ENCODE data around the gene CCDC71. TPM values are rescaled to one million over a fixed set of nuclear protein-coding genes. Genes with fewer than 3 reads are reported as not detected.

The CCDC71 gene
- total RNA-seq, 4 donors from 2014 or later: 15.6 to 31.2 (median 25.3) TPM

GRCh38 chr3:49131040-49131439, 35.1 kb downstream of the CCDC71 start:
- 73% methylated on average over 3 of the region's 12 CpGs; no CpG with 5 or more reads in 1 of the 2 donors for WGBS, 2 donors (ENCODE audit: low coverage in 1 of 2)
- Histone ChIP-seq H3K27ac (peak overlapping the region in 3 of 4 donors; percentile 90 to 95 (median 91)), H3K36me3 (peaks cover 0 to 55% of the 10 kb centered on the region in 2 donors), H3K9me3 (no peaks in the 10 kb centered on the region), H3K27me3 (no peaks in the 10 kb centered on the region), H3K4me3 (peak overlapping the region in 1 of 2 donors; percentile 78), H3K4me1 (peaks cover 0 to 51% (median 27%) of the 10 kb centered on the region in 3 donors)
- no peak for ATAC-seq
- TF ChIP-seq CTCF (IDR thresholded peaks at IDR 0.05): no peak
- no peak for TF ChIP-seq POLR2AphosphoS5 (IDR thresholded peaks at IDR 0.05)
- no peak for TF ChIP-seq POLR2A (IDR thresholded peaks at IDR 0.05)
- no peak for TF ChIP-seq EP300 (IDR thresholded peaks at IDR 0.05)

GRCh38 chr3:49124991-49125670, 41.0 kb downstream of the CCDC71 start:
- Histone ChIP-seq H3K27ac (peak overlapping the region in 1 of 4 donors; percentile 5), H3K4me3 (no peak overlapping the region), H3K4me1 (peaks cover 0 to 25% (median 5%) of the 10 kb centered on the region in 3 donors), H3K9me3 (no peaks in the 10 kb centered on the region), H3K27me3 (no peaks in the 10 kb centered on the region), H3K36me3 (peaks cover 0 to 92% of the 10 kb centered on the region in 2 donors)
- WGBS, 2 donors (ENCODE audit: low coverage in 1 of 2): 100% methylated on average over 2 of the region's 14 CpGs; no CpG with 5 or more reads in 1 of the 2 donors
- no peak for TF ChIP-seq POLR2A (IDR thresholded peaks at IDR 0.05)
- TF ChIP-seq CTCF (IDR thresholded peaks at IDR 0.05): no peak
- no peak for TF ChIP-seq POLR2AphosphoS5 (IDR thresholded peaks at IDR 0.05)
- TF ChIP-seq EP300 (IDR thresholded peaks at IDR 0.05): no peak
- no peak for ATAC-seq

- WGBS, 2 donors (ENCODE audit: low coverage in 1 of 2): 100% methylated on average over 2 of the region's 7 CpGs; no CpG with 5 or more reads in 1 of the 2 donors
- peaks cover 0 to 25% (median 9%) of the 10 kb centered on the region in 3 donors for H3K4me1 ChIP-seq
- H3K4me3 ChIP-seq: no peak overlapping the region
- no peak overlapping the region for H3K27ac ChIP-seq
- TF ChIP-seq CTCF (IDR thresholded peaks at IDR 0.05): no peak
- peaks cover 0 to 83% of the 10 kb centered on the region in 2 donors for H3K36me3 ChIP-seq
- no peak for ATAC-seq
- no peaks in the 10 kb centered on the region for H3K9me3 ChIP-seq
- no peaks in the 10 kb centered on the region for H3K27me3 ChIP-seq
These were observed 41.9 kb downstream of the CCDC71 start for GRCh38 chr3:49124203-49124602.

- Histone ChIP-seq H3K4me1 (peaks cover 0 to 25% (median 13%) of the 10 kb centered on the region in 3 donors), H3K27ac (no peak overlapping the region), H3K4me3 (no peak overlapping the region), H3K36me3 (peaks cover 0 to 83% of the 10 kb centered on the region in 2 donors), H3K9me3 (no peaks in the 10 kb centered on the region), H3K27me3 (no peaks in the 10 kb centered on the region)
- WGBS, 2 donors (ENCODE audit: low coverage in 1 of 2): 80% methylated on average over 1 of the region's 17 CpGs; no CpG with 5 or more reads in 1 of the 2 donors
- no peak for ATAC-seq
- TF ChIP-seq POLR2AphosphoS5 (IDR thresholded peaks at IDR 0.05) (no peak), CTCF (IDR thresholded peaks at IDR 0.05) (no peak), POLR2A (IDR thresholded peaks at IDR 0.05) (no peak), EP300 (IDR thresholded peaks at IDR 0.05) (no peak)
These were observed 42.4 kb downstream of the CCDC71 start for GRCh38 chr3:49123687-49124086.
